HG02938 (cell line): ENCODE results near the gene CACNA1B.
"Not testable (repeated sequence)": the region's sequence is repeated elsewhere in the genome, so short reads cannot be mapped to it uniquely, and the experiment has no call there.

Experiments
- ATAC-seq: cut with Tn5 transposase; IDR thresholded peaks from one replicate; pipeline ENCODE4 v1.9.1; 2021; ENCODE audit warnings: mild to moderate bottlenecking, moderate library complexity; ENCODE audit not compliant: unreplicated experiment

Gene CACNA1B

DNA sequence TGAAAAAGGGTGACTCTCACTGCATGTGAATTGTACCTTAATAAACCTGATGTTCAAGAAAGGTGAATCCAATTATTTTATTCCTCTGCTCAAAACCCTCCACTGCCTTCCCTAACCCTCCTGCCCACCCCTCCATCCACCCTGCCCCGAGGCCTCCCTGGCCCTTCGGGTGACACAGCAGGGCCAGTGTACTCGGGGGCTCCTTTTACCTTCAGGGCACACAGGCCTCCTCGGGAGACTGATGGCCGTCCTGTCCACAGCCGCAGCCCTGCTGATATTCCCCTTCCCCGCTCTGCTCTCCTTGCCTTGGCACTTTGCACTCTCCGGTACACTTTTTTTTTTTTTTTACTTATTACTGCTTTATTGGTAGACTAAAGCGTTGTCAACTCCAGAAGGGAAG, 234.0 kb downstream of the CACNA1B start:
- ATAC-seq: no peak

- no peak for ATAC-seq
Measured at GRCh38 chr9:138112090-138112748, 234.6 kb downstream of the CACNA1B start.

GRCh38 chr9:138112791-138113600, 235.4 kb downstream of the CACNA1B start:
- ATAC-seq: no peak

GRCh38 chr9:138113701-138114325, 236.2 kb downstream of the CACNA1B start:
- not testable (repeated sequence) for ATAC-seq

- no peak for ATAC-seq
Measured at GRCh38 chr9:138114501-138115245, 237.1 kb downstream of the CACNA1B start.

GRCh38 chr9:138115506-138115905, 237.9 kb downstream of the CACNA1B start:
- no peak for ATAC-seq

DNA sequence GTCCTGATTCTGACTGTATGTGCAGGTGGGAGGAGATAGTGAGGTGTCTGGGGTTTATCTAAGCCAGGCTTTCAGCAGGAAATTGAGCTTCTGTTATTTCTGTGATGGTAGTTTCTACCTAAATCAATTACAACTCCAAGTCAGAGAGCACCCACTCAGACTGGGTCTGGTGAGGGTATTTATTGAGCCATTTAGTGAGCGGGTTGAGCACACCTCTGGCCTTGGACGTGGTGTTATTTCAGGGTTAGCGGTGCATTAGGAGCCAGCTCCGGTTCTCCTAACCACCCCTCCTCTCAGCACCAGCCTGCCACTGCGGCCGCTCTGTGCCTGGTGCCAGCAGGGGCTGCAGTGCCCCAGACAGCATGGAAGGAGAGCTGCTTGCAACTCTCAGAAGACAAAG, 238.9 kb downstream of the CACNA1B start:
- no peak for ATAC-seq

GRCh38 chr9:138117101-138117750, 239.6 kb downstream of the CACNA1B start:
- ATAC-seq: no peak

GRCh38 chr9:138117836-138118235, 240.3 kb downstream of the CACNA1B start:
- ATAC-seq: no peak

DNA sequence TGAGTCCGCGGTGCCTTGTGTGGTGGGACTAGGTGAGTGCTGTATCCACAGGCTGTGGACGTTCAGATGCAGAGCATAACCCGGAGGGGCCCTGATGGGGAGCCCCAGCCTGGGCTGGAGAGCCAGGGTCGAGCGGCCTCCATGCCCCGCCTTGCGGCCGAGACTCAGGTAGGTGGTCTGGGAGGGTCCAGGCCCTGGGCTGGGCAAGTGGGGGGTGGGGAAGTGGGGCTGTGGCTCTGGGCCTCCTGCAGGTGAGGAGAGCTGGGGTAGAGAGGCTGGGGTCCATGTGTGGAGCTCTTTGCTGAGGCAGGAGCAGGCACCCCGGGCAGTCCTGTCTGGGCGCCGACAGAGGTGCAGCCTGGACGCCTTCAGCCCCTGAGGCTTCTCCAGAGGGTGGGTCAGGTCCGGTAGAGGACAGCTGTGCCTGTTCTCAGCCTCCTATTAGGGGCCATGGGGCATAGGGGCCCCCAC, 241.1 kb downstream of the CACNA1B start:
- no peak for ATAC-seq

GRCh38 chr9:138119202-138120027, 241.8 kb downstream of the CACNA1B start:
- no peak for ATAC-seq

DNA sequence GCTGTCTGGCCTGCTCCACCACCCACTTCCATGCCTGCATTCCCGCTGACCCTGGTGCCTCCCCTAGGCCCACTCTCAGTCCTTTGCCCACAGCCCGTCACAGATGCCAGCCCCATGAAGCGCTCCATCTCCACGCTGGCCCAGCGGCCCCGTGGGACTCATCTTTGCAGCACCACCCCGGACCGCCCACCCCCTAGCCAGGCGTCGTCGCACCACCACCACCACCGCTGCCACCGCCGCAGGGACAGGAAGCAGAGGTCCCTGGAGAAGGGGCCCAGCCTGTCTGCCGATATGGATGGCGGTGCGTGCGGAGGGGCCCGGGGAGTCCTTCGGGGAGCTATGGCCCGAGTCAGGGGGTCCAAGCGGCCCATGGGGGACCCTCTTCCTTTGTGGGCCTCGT, 242.5 kb downstream of the CACNA1B start:
- ATAC-seq: no peak

DNA sequence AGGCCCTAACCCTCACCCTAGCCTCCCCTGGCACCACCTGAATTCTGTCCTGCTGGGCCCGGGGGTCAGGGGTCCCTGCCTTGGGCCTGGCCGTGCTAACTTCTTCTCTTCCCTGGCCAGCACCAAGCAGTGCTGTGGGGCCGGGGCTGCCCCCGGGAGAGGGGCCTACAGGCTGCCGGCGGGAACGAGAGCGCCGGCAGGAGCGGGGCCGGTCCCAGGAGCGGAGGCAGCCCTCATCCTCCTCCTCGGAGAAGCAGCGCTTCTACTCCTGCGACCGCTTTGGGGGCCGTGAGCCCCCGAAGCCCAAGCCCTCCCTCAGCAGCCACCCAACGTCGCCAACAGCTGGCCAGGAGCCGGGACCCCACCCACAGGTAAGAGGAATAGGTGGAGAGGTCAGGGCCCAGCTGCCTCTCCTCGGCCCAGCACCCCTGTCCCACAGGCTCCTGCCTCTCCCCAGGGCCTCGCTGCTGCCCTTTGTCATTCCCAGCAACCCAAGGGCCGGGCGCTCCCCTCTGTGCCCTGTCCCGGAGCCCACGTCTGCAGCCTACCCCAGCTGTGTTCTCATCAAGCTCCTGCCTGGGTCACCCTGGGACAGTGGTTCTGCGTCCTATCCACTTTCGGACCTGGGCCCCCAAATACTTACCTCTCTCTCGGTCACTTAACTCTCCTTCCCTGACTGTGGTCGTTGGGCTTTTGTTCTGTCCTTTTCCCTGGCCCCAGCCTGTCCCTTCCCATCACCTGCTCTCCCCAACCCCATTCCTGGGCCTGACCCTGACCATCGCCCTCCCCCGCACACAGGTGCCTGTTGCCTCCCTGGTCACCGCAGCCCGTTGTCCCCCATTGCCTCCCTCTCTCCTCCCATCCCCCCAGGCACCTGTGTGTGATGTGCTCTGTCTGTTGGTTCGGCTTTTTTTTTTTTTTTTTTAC, 243.2 kb downstream of the CACNA1B start:
- no peak for ATAC-seq

GRCh38 chr9:138121438-138122050, 244.0 kb downstream of the CACNA1B start:
- ATAC-seq: no peak

DNA sequence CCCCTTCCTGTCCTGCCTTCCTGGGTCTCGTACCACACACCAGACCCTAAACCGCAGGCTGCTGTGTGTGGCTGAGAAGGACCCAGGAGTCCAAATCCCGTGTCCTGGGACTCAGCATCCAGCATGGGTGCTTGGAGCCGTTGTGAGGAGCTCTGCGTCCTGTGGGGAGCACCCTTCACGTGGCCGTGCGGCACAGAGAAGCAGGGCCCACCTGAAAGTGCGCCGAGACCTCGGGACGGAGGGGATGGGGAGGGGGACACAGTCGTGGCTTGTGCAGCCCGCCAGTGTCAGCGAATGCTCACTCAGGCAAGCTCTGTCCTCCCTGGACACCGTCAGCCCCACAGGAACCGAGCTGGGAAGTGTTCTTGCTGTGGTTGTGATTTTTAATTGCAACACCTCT, 244.6 kb downstream of the CACNA1B start:
- no peak for ATAC-seq

DNA sequence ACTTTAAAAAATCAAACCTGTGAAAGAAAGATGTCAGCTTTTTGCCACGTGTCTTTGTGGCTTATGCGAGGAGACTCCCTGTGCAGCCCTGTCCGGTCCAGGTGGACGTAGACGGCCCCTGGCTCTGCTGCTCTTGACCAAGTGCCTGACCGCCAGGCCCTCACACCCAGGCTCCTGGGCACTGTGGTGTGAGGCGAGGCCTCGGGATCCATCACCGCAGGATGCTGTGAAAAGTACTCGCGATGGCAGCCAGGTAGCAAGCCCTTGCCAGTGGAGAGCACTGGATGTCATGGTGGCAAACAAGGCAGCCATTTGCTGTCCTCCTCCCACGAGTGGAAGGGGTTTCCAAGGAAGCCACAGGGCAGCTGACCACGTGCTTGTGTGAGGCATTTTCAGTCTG, 245.1 kb downstream of the CACNA1B start:
- ATAC-seq: no peak

DNA sequence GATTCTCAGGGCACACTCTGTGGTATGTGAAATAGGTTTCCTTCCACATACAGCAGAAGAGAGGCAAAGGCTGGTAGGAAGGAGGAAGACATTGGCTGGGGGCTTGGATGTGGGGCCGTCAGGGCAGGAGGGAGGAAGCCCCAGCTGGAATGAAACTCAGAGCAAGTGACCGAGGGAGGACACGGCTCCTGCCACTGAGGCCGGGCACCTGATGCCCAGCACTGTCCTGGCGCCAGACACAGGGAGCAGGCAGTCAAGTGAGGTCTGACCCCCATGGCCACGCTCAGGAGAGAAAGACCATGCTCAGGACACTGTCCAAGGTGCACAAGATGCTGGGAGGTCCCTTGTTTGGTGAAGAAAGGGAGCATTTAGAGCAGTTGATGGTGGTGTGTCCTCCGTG, 245.5 kb downstream of the CACNA1B start:
- ATAC-seq: no peak
